Measurements from ENCODE around the gene S100G.

The S100G gene

DNA sequence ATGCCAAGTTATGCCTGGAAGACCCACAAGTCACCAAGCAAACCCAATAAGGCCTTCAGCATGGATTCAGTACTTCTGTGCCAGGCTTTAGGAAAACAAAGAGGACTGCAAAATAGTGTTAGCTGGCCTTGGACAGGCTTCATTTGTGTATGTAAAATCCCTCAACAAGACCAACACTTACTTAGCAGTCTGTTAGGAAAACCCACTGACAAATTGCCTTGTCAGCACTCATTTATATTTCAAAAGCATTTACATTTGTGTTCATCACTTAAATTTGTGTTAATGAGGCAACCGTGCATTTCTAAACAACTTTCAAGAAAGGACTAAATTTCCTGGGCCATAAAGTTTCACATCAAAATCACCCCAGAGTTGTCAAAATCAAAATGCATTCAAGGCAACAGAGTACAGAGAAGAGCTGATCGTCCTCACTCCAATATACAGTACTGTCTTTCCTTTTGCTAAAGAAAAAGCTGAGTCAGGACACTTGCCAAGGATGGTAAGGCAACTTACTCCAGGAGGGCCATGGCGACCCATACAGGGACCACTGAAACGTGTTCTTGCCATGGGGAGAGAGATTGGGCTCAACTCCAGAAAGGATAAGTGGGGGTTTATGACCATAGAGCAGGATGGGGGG is 1.6 kb downstream of the S100G start:
- DNase-seq: no peak

DNA sequence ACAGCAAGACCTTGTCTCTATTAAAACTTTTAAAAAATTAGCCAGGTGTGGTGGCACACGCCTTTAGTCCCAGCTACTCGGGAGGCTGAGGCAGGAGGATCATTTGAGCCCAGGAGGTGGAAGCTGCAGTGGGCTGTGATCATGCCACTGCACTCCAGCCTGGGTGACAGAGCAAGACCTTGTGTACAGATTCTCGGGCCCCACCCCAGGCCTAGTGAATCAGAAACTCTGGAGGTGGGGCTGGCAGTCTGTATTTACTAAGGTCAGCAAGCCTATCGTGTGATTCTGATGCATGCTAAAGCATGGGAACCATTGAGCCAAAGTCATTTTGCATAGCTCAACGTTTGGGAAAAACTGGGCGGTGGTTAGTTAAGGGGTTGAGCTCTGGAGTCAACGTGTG is 3.5 kb downstream of the S100G start:
- DNase-seq: no peak

DNA sequence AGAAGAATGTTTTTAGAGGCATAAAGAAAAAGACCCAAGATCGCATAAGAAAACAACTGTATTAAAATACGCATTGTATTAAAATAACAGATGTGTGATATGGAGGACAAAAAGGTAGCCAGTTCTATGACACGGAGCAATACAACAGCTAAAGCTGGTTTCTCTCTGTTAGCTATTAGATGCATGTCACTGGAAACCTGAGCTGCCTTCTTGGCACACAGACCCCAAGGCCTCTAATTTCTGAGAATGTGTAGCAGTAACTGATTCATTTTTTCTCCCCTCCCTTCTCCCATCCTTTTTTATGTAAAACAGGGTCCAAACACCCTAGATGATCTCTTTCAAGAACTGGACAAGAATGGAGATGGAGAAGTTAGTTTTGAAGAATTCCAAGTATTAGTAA is 4.1 kb downstream of the S100G start:
- DNase-seq: no peak

DNA sequence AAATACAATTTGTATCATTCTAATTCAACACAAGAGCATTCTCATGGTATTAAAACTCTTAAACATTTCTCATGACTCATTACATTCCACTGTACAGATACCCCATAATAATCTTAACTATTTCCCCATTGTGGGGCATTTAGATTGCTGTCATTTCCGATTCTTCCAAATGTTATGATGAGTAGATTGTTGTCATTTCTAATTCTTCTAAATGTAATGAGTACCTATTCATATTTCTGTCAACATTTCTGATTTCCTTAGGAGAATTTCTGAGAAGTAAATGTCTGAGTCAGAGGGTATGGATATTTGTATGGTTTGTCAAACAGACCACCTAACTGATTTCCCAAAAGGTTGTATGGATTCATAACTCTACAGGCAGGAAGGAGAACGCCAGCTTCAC is 8.3 kb downstream of the S100G start:
- peak; percentile 62 for DNase-seq

DNA sequence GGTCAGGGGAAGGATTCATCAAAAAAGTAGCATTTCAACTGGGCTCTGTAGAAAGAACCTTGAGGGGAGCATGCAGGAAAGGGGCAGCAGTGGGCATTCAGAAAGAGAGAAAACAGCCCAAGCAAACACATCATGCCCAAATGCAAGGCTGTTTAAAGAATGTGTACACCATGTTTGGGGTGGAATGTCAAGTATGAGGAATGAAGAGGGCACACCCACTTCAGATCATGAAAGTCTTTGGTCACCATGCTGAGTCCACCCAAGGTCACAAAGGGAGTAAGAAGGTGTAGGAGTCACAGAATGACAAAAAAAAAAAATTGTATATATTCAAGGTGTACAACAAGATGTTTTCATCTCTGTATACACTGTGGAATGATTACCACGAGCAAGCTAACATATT is 9.4 kb downstream of the S100G start:
- peak; percentile 22 for DNase-seq

DNA sequence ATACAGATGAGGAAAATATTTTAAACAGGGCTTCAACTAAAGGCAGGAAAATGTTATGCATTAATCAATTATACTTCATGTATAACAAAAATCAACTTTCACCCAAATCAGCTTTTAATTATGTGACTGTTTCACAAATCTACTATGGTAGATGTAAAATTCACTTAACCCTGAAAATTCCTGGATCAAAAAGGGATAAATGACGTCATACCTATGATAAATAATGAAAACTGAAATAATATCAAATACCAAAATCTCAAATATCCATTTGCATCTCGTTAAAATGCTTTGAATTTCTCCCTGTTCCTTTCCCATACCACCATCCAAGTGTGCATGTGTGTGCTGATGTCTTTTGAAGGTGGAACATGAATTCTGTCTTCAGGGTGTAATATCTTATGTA is 11.5 kb downstream of the S100G start:
- no peak for DNase-seq

DNA sequence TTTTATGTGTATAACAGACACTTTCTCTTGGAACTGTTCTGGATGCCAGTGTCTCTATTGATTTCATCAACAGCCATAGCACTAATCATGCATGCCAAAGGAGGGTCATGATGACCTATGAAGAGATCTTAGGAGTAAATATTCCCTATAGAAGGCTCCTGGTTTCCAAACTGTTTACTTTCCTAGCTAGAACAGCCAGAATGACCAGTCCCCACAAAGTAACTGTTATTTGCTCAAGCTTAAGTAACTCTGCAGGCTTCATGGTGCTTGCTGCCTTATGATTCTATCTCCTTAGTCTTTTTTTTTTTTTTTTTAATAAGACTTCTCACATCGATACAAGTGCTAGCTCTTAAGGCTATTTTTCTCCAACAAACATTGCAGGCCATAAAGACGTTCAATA is 12.4 kb downstream of the S100G start:
- DNase-seq: no peak

DNA sequence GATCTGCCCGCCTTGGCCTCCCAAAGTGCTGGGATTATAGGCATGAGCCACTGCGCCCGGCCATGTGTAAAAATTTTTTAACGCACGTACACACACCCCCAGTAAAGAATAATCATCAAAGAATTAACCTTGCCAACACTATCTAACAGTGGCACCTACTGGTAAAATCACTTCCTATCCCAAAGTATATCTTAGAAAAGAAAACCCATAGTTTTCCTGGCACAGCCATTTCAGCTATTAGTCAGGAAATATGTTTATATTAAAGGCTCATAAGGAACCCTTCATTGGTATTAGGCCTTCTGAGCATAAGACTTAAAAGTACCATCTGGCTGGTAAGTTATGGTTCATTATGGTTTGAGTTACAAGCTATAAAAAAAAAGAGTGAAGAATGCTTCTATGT is 14.1 kb downstream of the S100G start:
- peak; percentile 7 for DNase-seq

DNA sequence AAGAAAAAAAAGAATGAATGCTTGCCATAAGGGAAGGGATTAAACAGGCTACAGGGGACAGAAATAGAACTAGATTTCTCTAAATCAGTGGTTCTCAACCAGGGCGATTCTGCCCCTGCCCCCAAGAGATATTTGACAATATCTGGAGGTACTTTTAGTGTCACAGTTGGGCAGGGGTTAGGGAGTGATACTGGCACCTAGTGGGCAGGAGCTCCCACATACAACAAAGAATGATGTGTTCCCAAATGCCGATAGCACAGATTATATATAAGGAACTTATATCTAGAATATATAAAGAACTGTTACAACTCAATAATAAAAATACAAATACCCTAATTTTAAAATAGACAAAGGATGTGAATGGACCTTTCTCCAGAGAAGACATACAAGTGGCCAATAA is 14.7 kb downstream of the S100G start:
- DNase-seq: no peak

DNA sequence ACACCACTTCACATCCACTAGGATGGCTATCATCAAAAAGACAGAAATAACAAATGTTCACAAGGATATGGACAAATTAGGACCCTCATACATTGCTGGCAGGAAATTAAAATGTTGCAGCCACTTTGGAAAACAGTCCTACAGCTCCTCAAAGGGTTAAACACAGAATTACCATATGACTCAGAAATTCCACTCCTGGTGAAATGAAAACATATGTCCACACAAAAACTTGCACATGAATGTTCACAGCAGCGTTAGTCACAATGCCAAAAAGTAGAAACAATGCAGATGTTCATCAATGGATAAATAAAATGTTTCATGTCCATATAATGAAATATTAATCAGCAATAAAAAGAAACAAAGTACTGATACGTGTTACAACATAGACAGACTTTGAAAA is 15.1 kb downstream of the S100G start:
- DNase-seq: peak; percentile 51

DNA sequence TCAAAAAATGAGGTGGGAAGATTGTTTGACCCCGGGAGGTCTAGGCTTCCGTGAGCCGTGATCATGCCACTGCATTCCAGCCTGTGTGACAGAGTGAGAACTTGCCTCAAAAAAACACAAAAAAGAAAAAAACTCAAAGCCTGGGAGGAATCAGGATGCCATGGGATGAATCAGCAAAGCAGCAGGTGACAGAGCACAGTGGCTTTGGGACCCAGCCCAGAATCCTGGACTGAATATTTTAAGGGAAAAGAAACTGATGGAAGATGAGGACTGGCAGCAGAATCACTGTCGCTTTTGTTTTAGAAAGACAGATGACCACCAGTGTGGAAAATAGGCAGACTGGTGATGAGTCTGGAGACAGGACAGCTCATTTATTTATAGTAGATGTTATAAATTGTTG is 16.6 kb downstream of the S100G start:
- peak; percentile 66 for DNase-seq

DNA sequence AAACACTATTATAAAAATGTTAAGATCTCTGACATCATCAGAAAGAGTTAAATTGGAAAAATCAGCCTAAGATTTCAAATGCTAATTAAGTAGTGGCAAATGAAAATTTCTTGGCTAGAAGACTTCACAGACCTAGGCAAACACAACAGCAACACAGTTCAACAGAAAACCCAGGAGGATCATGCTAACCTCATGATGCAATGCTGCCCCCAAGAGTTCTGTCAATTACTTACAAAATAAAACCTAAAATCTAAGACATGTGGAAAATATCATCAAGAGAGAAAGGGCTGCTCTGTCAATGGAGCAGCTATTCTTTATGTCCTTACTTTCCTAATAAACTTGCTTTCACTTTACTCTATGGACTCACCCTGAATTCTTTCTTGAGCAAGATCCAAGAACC is 21.0 kb downstream of the S100G start:
- peak; percentile 52 for DNase-seq

DNA sequence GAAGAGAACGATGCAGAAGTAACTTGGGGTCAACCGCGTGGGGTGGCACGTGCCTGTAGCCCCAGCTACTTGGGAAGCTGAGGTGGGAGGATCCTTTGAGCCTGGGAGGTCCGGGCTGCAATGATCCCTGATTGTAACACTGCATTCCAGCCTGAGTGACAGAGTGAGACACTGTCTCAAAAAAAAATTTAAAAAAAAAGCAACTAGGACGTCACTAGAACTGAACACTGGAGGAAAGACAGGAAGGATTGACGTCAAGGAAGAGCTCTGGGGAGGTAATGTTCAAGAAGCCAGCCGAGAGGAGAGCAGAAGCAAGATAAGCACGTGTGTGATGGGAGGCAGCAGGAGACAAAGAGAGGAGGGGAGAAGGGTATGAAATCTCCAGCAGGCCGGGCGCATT is 28.7 kb downstream of the S100G start:
- DNase-seq: no peak

DNA sequence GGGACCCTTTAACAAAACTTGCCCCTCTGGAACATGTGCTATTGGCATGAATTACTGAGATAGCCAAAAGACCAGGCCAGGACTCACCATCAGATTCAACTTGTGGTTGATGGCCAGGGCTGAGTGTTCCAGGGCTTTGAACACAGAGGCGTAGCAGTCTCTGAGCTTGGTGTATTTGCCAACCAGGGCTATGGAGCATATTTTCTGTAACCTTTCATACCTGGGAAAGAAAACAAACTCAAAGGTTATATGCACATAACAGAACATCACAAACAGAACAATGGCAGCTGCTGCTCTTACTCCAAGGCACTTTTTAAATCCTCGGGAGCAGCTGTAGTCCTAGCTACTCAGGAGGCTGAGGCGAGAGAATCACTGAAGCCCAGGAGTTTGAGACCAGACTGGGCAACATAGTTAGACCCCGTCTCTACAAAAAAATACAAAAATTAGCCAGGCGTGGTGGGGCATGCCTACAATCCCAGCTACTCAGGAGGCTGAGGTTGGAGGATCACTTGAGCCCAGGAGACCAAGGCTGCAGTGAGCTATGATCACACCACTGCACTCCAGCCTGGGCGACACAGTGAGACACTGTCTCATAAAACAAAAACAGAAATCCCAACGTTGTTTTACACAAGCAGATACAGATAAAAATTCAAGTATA is 33.2 kb downstream of the S100G start:
- DNase-seq: no peak

DNA sequence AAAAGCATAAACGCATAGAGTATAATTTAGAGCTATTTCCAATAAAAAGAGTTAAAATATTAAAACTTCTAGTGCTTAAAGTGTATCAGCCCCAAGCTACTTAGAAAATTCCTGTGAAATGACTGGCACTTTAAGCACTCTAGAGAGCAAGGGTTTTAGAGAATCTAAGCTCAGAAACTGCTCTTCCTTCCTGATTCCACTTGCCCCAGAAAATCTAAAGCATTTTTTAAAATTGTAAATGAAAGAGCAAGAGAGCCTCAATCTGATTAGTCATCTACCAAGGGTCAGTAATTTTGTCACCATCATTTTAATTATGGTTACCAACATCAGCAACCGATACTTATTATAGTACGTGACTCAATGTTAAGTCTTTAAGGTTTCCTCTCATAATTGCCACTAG is 37.6 kb downstream of the S100G start:
- peak; percentile 41 for DNase-seq

DNA sequence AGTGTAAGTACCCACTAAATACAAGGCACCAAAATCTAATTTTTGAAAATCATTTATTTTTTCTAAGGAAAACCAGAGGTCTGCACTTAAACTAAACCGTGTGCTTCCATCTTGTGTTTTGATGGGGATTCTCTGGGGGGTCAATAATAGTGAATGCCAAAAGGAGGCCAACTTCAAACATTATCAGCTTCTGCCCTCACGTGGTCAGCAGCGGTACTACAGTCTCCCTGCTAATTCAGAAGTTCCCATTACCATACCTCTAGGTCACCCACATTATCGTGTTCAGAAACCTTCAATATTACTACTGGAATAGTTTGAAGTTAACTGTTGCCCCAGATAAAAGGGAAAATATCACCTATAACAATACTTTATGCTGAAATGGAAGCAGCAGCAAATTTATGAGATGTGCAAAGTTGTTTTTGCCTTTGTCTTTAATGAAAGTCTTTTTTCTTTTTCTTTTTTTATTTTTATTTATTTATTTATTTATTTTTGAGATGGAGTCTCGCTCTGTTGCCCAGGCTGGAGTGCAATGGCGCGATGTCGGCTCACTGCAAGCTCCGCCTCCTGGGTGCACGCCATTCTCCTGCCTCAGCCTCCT is 45.2 kb downstream of the S100G start:
- DNase-seq: peak; percentile 44

DNA sequence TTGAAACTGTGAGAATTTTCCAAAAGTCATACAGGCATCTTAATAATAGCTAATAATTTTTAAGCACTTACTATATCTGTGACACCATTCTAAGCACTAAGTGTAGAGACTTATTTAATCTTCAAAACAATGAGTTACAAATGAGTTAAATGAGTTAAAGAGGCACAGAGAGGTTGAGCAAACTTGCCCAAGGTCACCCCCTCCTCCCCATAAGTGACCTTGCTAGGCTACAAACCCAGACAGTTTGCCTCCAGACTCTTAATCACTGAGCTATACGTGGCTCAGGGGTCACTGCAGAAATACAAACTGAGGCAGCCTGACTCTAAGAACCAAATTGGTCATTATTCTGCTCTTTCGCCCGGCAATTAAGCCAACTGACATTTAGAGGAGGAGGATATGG is 47.0 kb downstream of the S100G start:
- DNase-seq: no peak

DNA sequence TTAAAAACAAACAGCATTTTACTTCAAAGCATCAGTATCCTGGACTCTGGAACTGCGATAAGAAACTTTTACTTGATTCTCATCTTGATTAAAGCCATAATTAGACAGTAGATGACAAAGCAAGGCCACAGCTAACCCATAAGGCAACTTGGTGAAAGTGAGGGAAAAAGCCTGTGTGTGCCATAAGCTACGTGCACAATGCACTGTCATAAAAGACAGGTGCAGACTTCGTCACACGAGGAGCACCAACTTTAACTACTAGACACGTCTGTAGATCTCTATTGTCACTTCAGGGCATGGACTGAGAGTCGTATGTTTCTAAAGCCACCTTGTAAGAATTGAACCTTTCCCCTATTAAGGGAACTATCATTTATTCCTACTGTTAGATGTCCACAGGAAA is 49.4 kb downstream of the S100G start:
- no peak for DNase-seq

DNA sequence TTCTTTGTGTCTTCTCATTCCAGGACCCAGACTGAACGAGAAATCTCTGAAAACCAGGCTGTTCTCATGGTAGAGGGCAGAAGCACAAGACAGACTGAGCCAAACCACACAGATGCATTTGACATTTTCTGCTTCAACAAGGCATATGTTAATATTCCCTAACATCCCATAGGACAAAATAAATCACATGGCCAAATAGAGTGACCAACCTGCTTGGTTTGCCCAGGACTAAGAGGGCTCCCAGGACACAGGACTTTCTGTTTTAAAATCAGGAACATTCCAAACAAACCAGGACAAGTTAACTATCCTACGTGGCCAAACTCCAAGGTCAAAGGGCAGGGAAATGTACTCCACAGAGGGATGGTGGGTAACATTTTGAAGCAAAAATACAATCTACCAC is 50.8 kb downstream of the S100G start:
- DNase-seq: no peak

DNA sequence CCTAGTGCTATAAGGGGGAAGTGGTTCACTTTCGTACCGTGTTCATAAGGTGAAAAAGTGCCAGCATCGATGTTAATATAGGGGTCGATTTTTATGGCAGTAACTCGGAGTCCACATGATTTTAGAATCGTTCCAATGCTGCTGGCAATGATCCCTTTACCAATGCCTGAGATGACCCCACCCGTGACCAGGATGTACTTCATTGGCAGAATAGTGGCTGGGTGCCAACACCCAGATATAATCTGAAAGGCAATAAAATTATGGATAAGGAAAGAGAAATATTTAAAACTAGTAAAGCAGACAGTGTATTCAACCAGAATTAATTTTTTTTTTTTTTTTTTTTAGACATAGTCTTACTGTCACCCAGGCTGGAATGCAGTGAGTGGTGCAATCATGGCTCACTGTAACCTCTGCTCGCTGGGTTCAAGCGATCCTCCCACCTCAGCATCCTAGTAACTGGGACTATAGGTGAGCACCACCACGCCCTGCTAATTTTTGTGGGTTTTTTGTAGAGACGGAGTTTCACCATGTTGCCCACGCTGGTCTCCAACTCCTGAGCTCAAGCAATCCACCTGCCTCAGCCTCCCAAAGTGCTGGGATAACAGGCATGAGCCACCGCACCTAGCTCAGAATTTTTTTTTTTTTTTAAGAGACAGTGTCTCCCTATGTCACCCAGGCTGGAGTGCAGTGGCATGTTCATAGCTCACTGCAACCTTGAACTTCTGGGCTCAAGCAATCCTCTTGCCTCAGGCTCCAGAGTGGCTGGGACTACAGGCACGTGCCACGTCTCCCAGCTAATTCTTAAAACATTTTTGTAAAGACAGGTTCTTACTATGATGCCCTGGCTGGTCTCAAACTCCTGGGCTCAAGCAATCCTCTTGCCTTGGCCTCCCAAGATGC is 53.0 kb downstream of the S100G start:
- DNase-seq: no peak
